CD14-positive monocyte (primary cell): ENCODE measurements around the gene PRKN. TPM values are rescaled to one million over a fixed set of nuclear protein-coding genes. Genes with fewer than 3 reads are reported as not detected.

Source experiments
- DNase-seq, 3 donors: peaks; one replicate each; pipeline ENCODE4 v3.0.0-alpha.2; 2011 to 2022
- H2AFZ ChIP-seq: 2 replicates; pipeline ENCODE4 v1.6.0; 2012; ENCODE audit warnings: mild to moderate bottlenecking, low read depth, low read length, inconsistent platforms; ENCODE audit not compliant: insufficient read depth, poor library complexity, severe bottlenecking
- H3K27ac ChIP-seq, 2 donors: 1 replicate in 1 of 2; 2 replicates in 1 of 2; pipeline ENCODE4 v1.5.1; 2012 to 2013; ENCODE audit warnings: low read length in 2 of 2, control low read depth in 1 of 2, inconsistent platforms in 1 of 2, low read depth in 1 of 2, mild to moderate bottlenecking in 1 of 2
- H3K27me3 ChIP-seq, 2 donors: one replicate each; pipeline versions ENCODE4 v1.6.0 to v1.6.1; 2011 to 2013; ENCODE audit warnings: low read length in 2 of 2; ENCODE audit not compliant: control insufficient read depth in 2 of 2, insufficient read depth in 2 of 2
- H3K36me3 ChIP-seq, 2 donors: replicated peaks in 1 of 2; 1 replicate in 1 of 2; 2 replicates in 1 of 2; pipeline versions ENCODE4 v1.5.1 to v1.6.1; 2012 to 2013; ENCODE audit warnings: low read length in 2 of 2, control low read depth in 1 of 2, inconsistent platforms in 1 of 2, mild to moderate bottlenecking in 1 of 2; ENCODE audit not compliant: insufficient read depth in 2 of 2, control insufficient read depth in 1 of 2
- H3K4me1 ChIP-seq, 2 donors: 1 replicate in 1 of 2; 2 replicates in 1 of 2; pipeline versions ENCODE4 v1.5.1 to v1.6.1; 2012 to 2013; ENCODE audit warnings: low read length in 2 of 2, control low read depth in 1 of 2, inconsistent platforms in 1 of 2, mild to moderate bottlenecking in 1 of 2, moderate library complexity in 1 of 2; ENCODE audit not compliant: insufficient read depth in 2 of 2, control insufficient read depth in 1 of 2
- H3K4me2 ChIP-seq: replicated peaks from 2 replicates; pipeline ENCODE3; 2012; ENCODE audit warnings: low read length, moderate library complexity, mild to moderate bottlenecking; ENCODE audit not compliant: poor library complexity, severe bottlenecking; ENCODE audit errors: extremely low read depth
- H3K4me3 ChIP-seq, 3 experiments: fragments of 200-600 bp in 1 of 3; sonication (generic) in 1 of 3; replicated peaks in 1 of 3; 1 replicate in 2 of 3; 2 replicates in 1 of 3; pipeline ENCODE4 v1.5.1; 2011 to 2013; ENCODE audit warnings: low read length in 3 of 3, mild to moderate bottlenecking in 3 of 3, control low read depth in 2 of 3, low read depth in 2 of 3, inconsistent platforms in 1 of 3, moderate library complexity in 1 of 3
- H3K79me2 ChIP-seq: 2 replicates; pipeline ENCODE4 v1.6.0; 2012; ENCODE audit warnings: mild to moderate bottlenecking, control low read depth, inconsistent platforms, low read length, moderate library complexity; ENCODE audit not compliant: insufficient read depth
- H3K9ac ChIP-seq: 2 replicates; pipeline ENCODE4 v1.6.0; 2017; ENCODE audit warnings: low read length, mild to moderate bottlenecking; ENCODE audit not compliant: insufficient read depth, poor library complexity, severe bottlenecking
- H3K9me3 ChIP-seq, 2 donors: replicated peaks in 1 of 2; 1 replicate in 1 of 2; 2 replicates in 1 of 2; pipeline versions ENCODE4 v1.5.1 to v1.6.1; 2012 to 2013; ENCODE audit warnings: low read length in 2 of 2, control low read depth in 1 of 2; ENCODE audit not compliant: control insufficient read depth in 1 of 2, insufficient read depth in 1 of 2
- H4K20me1 ChIP-seq: 2 replicates; pipeline ENCODE4 v1.6.0; 2012; ENCODE audit warnings: mild to moderate bottlenecking, low read length, control low read depth, moderate library complexity; ENCODE audit not compliant: insufficient read depth
- H3K27ac Mint-ChIP-seq, 7 donors: one replicate each; pipeline ENCODE4 v1.8.0; 2020; ENCODE audit warnings: mild to moderate bottlenecking in 7 of 7, mixed read lengths in 7 of 7, moderate library complexity in 6 of 7, inconsistent platforms in 2 of 7
- H3K27me3 Mint-ChIP-seq, 3 donors: one replicate each; pipeline ENCODE4 v1.8.0; 2021 to 2022; ENCODE audit warnings: low read depth in 3 of 3, mild to moderate bottlenecking in 3 of 3, mixed read lengths in 3 of 3, moderate library complexity in 3 of 3, inconsistent platforms in 1 of 3
- H3K36me3 Mint-ChIP-seq, 2 donors: one replicate each; pipeline ENCODE4 v1.8.0; 2020; ENCODE audit warnings: mixed read lengths in 2 of 2, inconsistent platforms in 1 of 2, mild to moderate bottlenecking in 1 of 2
- H3K4me1 Mint-ChIP-seq: one replicate; pipeline ENCODE4 v1.8.0; 2020; ENCODE audit warnings: mild to moderate bottlenecking, mixed read lengths
- H3K4me3 Mint-ChIP-seq, 2 donors: one replicate each; pipeline ENCODE4 v1.8.0; 2020; ENCODE audit warnings: mild to moderate bottlenecking in 2 of 2, mixed read lengths in 2 of 2, moderate library complexity in 1 of 2
- H3K9me3 Mint-ChIP-seq, 7 donors: one replicate each; pipeline ENCODE4 v1.8.0; 2020 to 2022; ENCODE audit warnings: mixed read lengths in 7 of 7, mild to moderate bottlenecking in 6 of 7, moderate library complexity in 6 of 7, inconsistent platforms in 2 of 7
- CTCF ChIP-seq: fragments of 200-600 bp; IDR thresholded peaks from one replicate; pipeline ENCODE4 v1.8.0; 2022; ENCODE audit warnings: antibody characterized with exemption, mild to moderate bottlenecking
- WGBS: methylation state at CpG from one replicate; pipeline ENCODE4 v1.1.5; 2013; ENCODE audit warnings: missing lambda C conversion rate; ENCODE audit not compliant: insufficient coverage; 5-methylcytosine and 5-hydroxymethylcytosine counted together
- intact Hi-C, 2 donors: fragments of 100-400 bp; cut with micrococcal nuclease; formaldehyde crosslinking; loops; one replicate each; pipeline versions ENCODE4 v1.15.0 to v1.15.1; 2023
- polyA plus RNA-seq, 3 donors: library from polyadenylated mRNA; depleted of rRNA in 1 of 3; unstranded in 2 of 3; stranded (reverse) in 1 of 3; fragments of 300-500 nt in 2 of 3; fragments of >200 nt in 1 of 3; fragmentation: Illumina TruSeq in 2 of 3; gene quantifications; 1 replicate in 2 of 3; 2 replicates in 1 of 3; pipeline ENCODE4 v1.2.3, GENCODE V29; 2012 to 2021

The PRKN gene
- polyA plus RNA-seq, 3 donors, result 0.19 to 0.21 TPM; not detected in 1

- Mint-ChIP-seq H3K4me1 (no peaks in the 10 kb centered on the region), H3K36me3 (no peaks in the 10 kb centered on the region), H3K27me3 (peaks cover 1 to 5% (median 4%) of the 10 kb centered on the region in 3 donors), H3K9me3 (peaks cover 0 to 4% (median 0%) of the 10 kb centered on the region in 7 donors), H3K4me3 (no peak overlapping the region), H3K27ac (no peak overlapping the region)
- Histone ChIP-seq H3K9ac (no peak overlapping the region), H3K79me2 (no peaks in the 10 kb centered on the region), H3K27me3 (no peaks in the 10 kb centered on the region), H2AFZ (no peak overlapping the region), H3K4me3 (no peak overlapping the region), H4K20me1 (no peaks in the 10 kb centered on the region), H3K36me3 (no peaks in the 10 kb centered on the region), H3K4me1 (no peaks in the 10 kb centered on the region), H3K9me3 (no peaks in the 10 kb centered on the region), H3K4me2 (no peak overlapping the region), H3K27ac (no peak overlapping the region)
- TF ChIP-seq CTCF, result no peak
- no peak for DNase-seq
- 9% methylated on average over 9 of the region's 9 CpGs for WGBS
- intact Hi-C loops, result no loop called here
Observed at GRCh38 chr6:161829291-161829729, 898.3 kb downstream of the PRKN start.

- Histone ChIP-seq H3K9ac (no peak overlapping the region), H3K4me2 (no peak overlapping the region), H2AFZ (no peak overlapping the region), H3K4me3 (no peak overlapping the region), H3K27ac (no peak overlapping the region), H3K79me2 (no peaks in the 10 kb centered on the region), H3K4me1 (no peaks in the 10 kb centered on the region), H4K20me1 (no peaks in the 10 kb centered on the region), H3K27me3 (no peaks in the 10 kb centered on the region), H3K9me3 (no peaks in the 10 kb centered on the region), H3K36me3 (no peaks in the 10 kb centered on the region)
- intact Hi-C loops, result no loop called here
- no peaks in the 10 kb centered on the region for H3K36me3 Mint-ChIP-seq
- WGBS, result 1% methylated on average over 5 of the region's 9 CpGs
- DNase-seq, result no peak
- peaks cover 1 to 5% (median 4%) of the 10 kb centered on the region in 3 donors for H3K27me3 Mint-ChIP-seq
- no peak for TF ChIP-seq CTCF
- no peaks in the 10 kb centered on the region for H3K4me1 Mint-ChIP-seq
- H3K9me3 Mint-ChIP-seq, result peaks cover 0 to 4% (median 0%) of the 10 kb centered on the region in 7 donors
- H3K4me3 Mint-ChIP-seq, result no peak overlapping the region
- no peak overlapping the region for H3K27ac Mint-ChIP-seq
Observed at GRCh38 chr6:161828355-161828754, 899.2 kb downstream of the PRKN start.
